Right lobe of liver (tissue), 6 donors: ENCODE results near the gene SYMPK. TPM values are rescaled to one million over a fixed set of nuclear protein-coding genes. Genes with fewer than 3 reads are reported as not detected.

ENCODE experiments used
- ATAC-seq, 4 donors: fragments of 200-7000 bp; cut with Tn5 transposase; one replicate each; pipeline ENCODE4 v1.9.1; 2020; ENCODE audit warnings: mild to moderate bottlenecking in 4 of 4, moderate library complexity in 4 of 4
- DNase-seq, 3 donors: peaks; one replicate each; pipeline ENCODE4 v3.0.0-alpha.2; 2020
- H3K27ac ChIP-seq, 3 donors: fragments of 200-600 bp; one replicate each; pipeline ENCODE4 v1.8.0; 2022
- H3K27me3 ChIP-seq, 2 donors: fragments of 200-600 bp; one replicate each; pipeline ENCODE4 v1.8.0; 2022
- H3K36me3 ChIP-seq, 4 donors: fragments of 200-600 bp; sonication (generic) in 1 of 4; one replicate each; pipeline versions ENCODE4 v1.5.1 to v1.8.0; 2017 to 2022; ENCODE audit warnings: control low read depth in 1 of 4
- H3K4me1 ChIP-seq, 4 donors: fragments of 200-600 bp; sonication (generic) in 1 of 4; one replicate each; pipeline versions ENCODE4 v1.5.1 to v1.8.0; 2017 to 2022; ENCODE audit warnings: control low read depth in 1 of 4
- H3K4me3 ChIP-seq, 3 donors: fragments of 200-600 bp; one replicate each; pipeline ENCODE4 v1.8.0; 2022
- H3K9me3 ChIP-seq, 4 donors: fragments of 200-600 bp; sonication (generic) in 1 of 4; one replicate each; pipeline versions ENCODE4 v1.5.1 to v1.8.0; 2017 to 2022; ENCODE audit warnings: control low read depth in 1 of 4
- POLR2A ChIP-seq: fragments of 450-650 bp; IDR thresholded peaks from one replicate; pipeline ENCODE4 v1.6.1; 2017; ENCODE audit warnings: antibody characterized with exemption, mild to moderate bottlenecking
- WGBS: methylation state at CpG from one replicate; pipeline ENCODE4 v1.1.6; 2018; ENCODE audit warnings: low coverage, low lambda C conversion rate; ENCODE audit not compliant: insufficient coverage; ENCODE audit errors: missing lambda C conversion rate; 5-methylcytosine and 5-hydroxymethylcytosine counted together
- intact Hi-C, 2 donors: fragments of 100-400 bp; cut with DNase I; formaldehyde crosslinking; loops; one replicate each; pipeline versions ENCODE4 v1.11.2 to v1.14.1; 2022
- total RNA-seq, 6 experiments: library from RNA; depleted of rRNA in 2 of 6; stranded (reverse); fragments of >200 nt in 2 of 6; fragmentation: NEBNext Ultra II Directional in 3 of 6; extraction: Animal tissue kit (Norgen Biotek cat#: 25700) in 3 of 6; gene quantifications; one replicate each; pipeline versions ENCODE4 v1.1.0 to v1.2.4, GENCODE V29; 2016 to 2023
- TF ChIP-seq, protein P1 (sequence below), 4 donors: fragments of 200-600 bp in 3 of 4; fragments of 450-650 bp in 1 of 4; IDR thresholded peaks; one replicate each; pipeline versions ENCODE4 v1.5.1 to v1.8.0; 2016 to 2022; ENCODE audit warnings: antibody characterized with exemption in 4 of 4, mild to moderate bottlenecking in 2 of 4
- donor health status: DM: no; HTN: yes; CAD: no.
- donor health status: DM: no; HTN: no; CAD: no.
- donor health status: DM: no; HTN: no; CAD: no.
- donor health status: DM: no; HTN: yes; CAD: no.
- donor health status: DM: no; HTN: yes; CAD: no.

The SYMPK gene
- total RNA-seq, 6 experiments from 2014 or later, result 31.1 to 50.1 (median 42.0) TPM

DNA sequence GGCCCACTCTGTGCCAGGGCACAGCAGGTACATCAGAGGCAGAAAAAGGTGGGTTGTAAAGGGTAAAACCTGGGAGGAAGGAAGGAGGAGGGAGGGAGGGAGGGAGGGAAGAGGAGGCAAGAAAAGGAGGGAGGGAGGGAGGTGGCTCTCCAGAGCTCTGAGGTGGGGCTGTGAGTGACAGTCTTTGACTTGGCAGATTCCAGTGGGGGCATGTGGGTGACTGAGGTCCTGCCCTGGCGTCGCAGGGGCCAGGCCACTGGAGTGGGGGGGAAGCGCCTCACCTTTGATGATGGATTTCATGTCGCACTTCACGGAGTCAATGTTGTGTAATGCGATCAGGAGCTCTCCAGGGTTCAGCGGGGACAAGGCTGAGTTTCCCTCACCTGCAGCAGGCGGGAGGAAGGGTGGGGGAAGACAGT is 41.8 kb downstream of the SYMPK start:
- H3K4me3 ChIP-seq, result no peak overlapping the region
- H3K9me3 ChIP-seq, result no peaks in the 10 kb centered on the region
- H3K4me1 ChIP-seq, result no peaks in the 10 kb centered on the region
- WGBS, result 74% methylated on average over 7 of the region's 8 CpGs
- no peak overlapping the region for H3K27ac ChIP-seq
- no peaks in the 10 kb centered on the region for H3K27me3 ChIP-seq
- H3K36me3 ChIP-seq, result peaks cover 0 to 32% (median 16%) of the 10 kb centered on the region in 4 donors
- DNase-seq, result no peak
- TF ChIP-seq POLR2A, result no peak
- TF ChIP-seq, protein P1, sequence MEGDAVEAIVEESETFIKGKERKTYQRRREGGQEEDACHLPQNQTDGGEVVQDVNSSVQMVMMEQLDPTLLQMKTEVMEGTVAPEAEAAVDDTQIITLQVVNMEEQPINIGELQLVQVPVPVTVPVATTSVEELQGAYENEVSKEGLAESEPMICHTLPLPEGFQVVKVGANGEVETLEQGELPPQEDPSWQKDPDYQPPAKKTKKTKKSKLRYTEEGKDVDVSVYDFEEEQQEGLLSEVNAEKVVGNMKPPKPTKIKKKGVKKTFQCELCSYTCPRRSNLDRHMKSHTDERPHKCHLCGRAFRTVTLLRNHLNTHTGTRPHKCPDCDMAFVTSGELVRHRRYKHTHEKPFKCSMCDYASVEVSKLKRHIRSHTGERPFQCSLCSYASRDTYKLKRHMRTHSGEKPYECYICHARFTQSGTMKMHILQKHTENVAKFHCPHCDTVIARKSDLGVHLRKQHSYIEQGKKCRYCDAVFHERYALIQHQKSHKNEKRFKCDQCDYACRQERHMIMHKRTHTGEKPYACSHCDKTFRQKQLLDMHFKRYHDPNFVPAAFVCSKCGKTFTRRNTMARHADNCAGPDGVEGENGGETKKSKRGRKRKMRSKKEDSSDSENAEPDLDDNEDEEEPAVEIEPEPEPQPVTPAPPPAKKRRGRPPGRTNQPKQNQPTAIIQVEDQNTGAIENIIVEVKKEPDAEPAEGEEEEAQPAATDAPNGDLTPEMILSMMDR (IDR thresholded peaks at IDR 0.05), result no peak
- no peak for ATAC-seq
- intact Hi-C loops, result loop anchor here in 1 of 2 donors (10.0 kb wide), 1 partner anchor 194 kb away; no protein-coding TSS in a partner anchor

- no peaks in the 10 kb centered on the region for H3K27me3 ChIP-seq
- WGBS, result 70% methylated on average over 10 of the region's 20 CpGs
- intact Hi-C loops, result loop anchor here in 1 of 2 donors (10.0 kb wide), 1 partner anchor 194 kb away; no protein-coding TSS in a partner anchor
Measured at GRCh38 chr19:45820413-45821102, 42.4 kb downstream of the SYMPK start.

GRCh38 chr19:45819769-45820168 is 43.2 kb downstream of the SYMPK start:
- no peaks in the 10 kb centered on the region for H3K27me3 ChIP-seq
- intact Hi-C loops, result loop anchor here (10.0 kb wide), 3 partner anchors 65 to 195 kb away; partner anchors contain the start of gene IRF2BP1 (in 1 of the 2)
- no peak for TF ChIP-seq POLR2A
- TF ChIP-seq, protein P1 (IDR thresholded peaks at IDR 0.05), result no peak
- no peak overlapping the region for H3K4me3 ChIP-seq
- H3K9me3 ChIP-seq, result no peaks in the 10 kb centered on the region
- no peaks in the 10 kb centered on the region for H3K4me1 ChIP-seq
- DNase-seq (no peak), ATAC-seq (no peak)
- 92% methylated on average over 2 of the region's 6 CpGs for WGBS
- H3K27ac ChIP-seq, result no peak overlapping the region
- H3K36me3 ChIP-seq, result peaks cover 0 to 19% (median 7%) of the 10 kb centered on the region in 4 donors

More at GRCh38 chr19:45820413-45821102, 42.4 kb downstream of the SYMPK start:
- Histone ChIP-seq H3K9me3 (no peaks in the 10 kb centered on the region), H3K27ac (no peak overlapping the region), H3K36me3 (peaks cover 0 to 27% (median 13%) of the 10 kb centered on the region in 4 donors), H3K4me3 (no peak overlapping the region), H3K4me1 (no peaks in the 10 kb centered on the region)
- ATAC-seq (no peak), DNase-seq (no peak)
- TF ChIP-seq, protein P1 (IDR thresholded peaks at IDR 0.05), result no peak
- TF ChIP-seq POLR2A, result no peak

GRCh38 chr19:45817725-45818301 is 45.1 kb downstream of the SYMPK start:
- Histone ChIP-seq H3K4me3 (no peak overlapping the region), H3K9me3 (no peaks in the 10 kb centered on the region), H3K36me3 (peaks cover 0 to 9% (median 3%) of the 10 kb centered on the region in 4 donors), H3K27ac (no peak overlapping the region), H3K27me3 (no peaks in the 10 kb centered on the region), H3K4me1 (no peaks in the 10 kb centered on the region)
- WGBS, result 59% methylated on average over 4 of the region's 19 CpGs
- DNase-seq, result no peak
- peak; percentile 2 to 20 (median 5) for ATAC-seq
- no peak for TF ChIP-seq POLR2A
- TF ChIP-seq, protein P1 (IDR thresholded peaks at IDR 0.05), result no peak
- intact Hi-C loops, result loop anchor here (10.0 kb wide), 2 partner anchors 67 to 77 kb away; partner anchors contain the start of gene IRF2BP1 (in 1 of the 2)
